HG02852 (cell line): Measurements from ENCODE around the gene TMPRSS11D.

Experiments
- ATAC-seq: cut with Tn5 transposase; IDR thresholded peaks from one replicate; pipeline ENCODE4 v1.9.1; 2021; ENCODE audit warnings: mild to moderate bottlenecking, moderate library complexity; ENCODE audit not compliant: unreplicated experiment

TMPRSS11D gene

GRCh38 chr4:67883902-67884301 is at the start of gene TMPRSS11D:
Gene TMPRSS11D, minus strand, starts transcription at chr4:67884002. Its CDS starts 69 bp downstream, at chr4:67883933.
- ATAC-seq, result no peak

DNA sequence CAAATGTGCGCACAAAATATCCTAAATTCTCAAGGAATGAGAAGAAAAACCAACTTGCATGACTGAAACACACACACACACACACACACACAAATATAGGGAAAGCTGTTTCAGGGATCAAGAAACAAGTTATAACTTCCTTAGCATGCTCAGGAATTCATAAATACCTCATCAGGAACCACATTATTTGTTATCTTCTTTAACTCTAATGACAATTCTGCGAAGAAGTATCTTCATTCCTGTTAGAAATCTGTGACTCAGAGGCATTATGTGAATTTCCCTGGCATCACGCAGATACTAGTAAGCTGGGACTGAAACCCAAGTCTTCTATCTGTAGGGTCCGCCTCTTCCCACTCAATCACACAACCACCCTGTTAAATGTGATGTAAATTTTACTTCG is 49.2 kb upstream of the TMPRSS11D start:
- no peak for ATAC-seq

DNA sequence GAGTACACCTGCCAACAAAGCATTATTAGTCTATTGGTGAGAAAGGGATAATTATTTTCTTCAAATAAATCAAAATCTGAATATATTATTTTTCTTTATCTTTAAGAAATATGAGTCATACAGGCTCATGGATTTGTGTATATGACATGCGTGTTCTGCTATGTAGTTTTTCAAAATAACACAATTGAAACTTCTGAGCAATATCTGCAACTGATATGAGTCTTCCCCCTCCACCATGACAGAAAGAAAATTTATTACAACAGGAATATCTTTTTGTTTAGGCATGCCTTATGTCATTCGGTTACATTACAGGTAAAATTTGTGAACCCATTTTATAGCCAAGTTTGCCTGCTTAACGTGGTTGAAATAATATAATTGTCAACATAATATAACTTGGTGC is 47.5 kb upstream of the TMPRSS11D start:
- no peak for ATAC-seq

GRCh38 chr4:67929426-67929825 is 45.6 kb upstream of the TMPRSS11D start:
- no peak for ATAC-seq

GRCh38 chr4:67928546-67928945 is 44.7 kb upstream of the TMPRSS11D start:
- ATAC-seq, result no peak

GRCh38 chr4:67927251-67927650 is 43.4 kb upstream of the TMPRSS11D start:
- ATAC-seq, result no peak

GRCh38 chr4:67926485-67926884 is 42.7 kb upstream of the TMPRSS11D start:
- no peak for ATAC-seq

DNA sequence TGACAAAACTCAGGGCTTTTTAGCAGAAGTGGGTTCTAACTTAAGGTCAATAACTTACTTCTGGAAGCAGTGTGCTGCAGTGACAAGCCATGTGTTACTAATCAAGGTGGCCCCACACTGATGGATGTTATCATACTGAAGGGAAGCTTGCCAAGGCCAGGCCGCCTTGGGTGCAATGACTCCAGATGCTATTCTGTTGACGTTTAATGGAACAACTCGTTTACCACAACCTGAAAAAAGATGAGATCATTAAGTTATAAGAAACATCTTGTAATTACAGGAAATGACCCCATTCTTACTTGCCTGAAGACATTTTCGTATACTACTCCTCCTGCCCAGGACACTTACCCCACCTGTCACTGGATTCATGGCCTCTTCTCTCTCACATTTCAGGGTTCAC is 38.9 kb upstream of the TMPRSS11D start:
- no peak for ATAC-seq

- ATAC-seq, result peak; percentile 52
Measured at GRCh38 chr4:67918428-67918827, 34.6 kb upstream of the TMPRSS11D start.

GRCh38 chr4:67915400-67915966 is 31.7 kb upstream of the TMPRSS11D start:
- ATAC-seq, result no peak

- ATAC-seq, result no peak
Measured at GRCh38 chr4:67912080-67912479, 28.3 kb upstream of the TMPRSS11D start.

DNA sequence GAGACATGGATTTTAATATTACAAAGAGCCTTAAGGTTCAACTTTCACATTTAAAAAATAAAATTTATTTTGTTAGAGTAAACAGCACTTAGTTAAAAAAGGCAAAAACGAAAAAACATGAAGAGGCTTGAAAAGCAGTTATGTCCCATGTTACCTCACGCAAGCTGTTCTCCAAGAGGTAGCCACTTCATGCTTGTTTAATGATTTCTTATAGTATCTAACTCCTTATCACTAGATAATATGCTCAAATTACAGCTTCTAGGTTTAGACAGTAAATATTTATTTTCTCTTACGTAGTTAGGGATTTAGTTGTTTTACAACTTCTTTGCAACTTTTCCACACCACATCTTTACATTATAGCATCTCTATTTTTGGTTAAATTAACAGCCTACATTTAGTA is 27.8 kb upstream of the TMPRSS11D start:
- ATAC-seq, result no peak

GRCh38 chr4:67911141-67911540 is 27.3 kb upstream of the TMPRSS11D start:
- ATAC-seq, result no peak

DNA sequence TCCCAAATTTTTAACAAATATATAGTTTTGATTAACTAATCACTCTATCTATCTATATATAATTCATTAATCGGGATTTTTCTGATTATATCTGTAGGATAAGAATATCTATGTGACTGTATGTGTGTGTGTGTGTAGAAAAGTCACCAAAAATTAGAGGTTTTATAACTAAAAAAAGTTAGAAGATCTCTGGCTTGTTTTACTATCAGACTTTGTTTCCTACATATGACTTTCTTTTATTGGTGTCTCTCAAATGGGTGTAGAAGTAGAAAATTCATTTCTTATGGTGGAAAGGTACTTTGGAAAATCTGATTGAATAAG is 26.7 kb upstream of the TMPRSS11D start:
- no peak for ATAC-seq

DNA sequence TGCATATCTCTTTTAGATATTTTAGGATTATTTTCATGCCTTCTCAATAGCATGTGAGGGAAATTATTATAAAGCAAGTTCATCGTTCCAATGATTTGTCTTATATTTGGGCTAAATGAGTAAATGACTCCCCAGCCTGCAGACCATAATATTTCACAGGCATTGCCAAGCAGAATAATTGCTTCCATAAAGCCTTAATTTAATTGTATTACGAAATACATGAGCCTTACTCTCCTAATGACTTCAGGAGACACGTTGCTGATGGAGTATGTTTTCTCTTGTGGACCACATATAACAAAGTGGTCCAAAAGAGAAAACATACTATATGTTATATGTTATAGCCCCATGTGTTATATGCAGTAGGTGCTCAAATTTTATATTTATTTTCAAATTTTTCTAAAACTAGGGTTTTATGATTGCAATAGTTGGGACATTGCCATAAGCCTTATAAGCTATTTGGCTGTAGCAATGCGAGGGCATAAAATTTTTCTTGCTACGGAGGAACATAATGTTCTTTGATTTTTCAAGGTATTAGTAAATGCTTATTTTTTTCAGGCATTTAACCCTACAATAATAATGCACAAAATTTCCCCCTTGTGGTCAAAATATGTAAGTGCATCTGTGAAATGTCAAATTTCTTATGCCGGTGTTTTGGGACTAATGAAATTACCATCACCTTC is 26.2 kb upstream of the TMPRSS11D start:
- ATAC-seq, result no peak

GRCh38 chr4:67907650-67908049 is 23.8 kb upstream of the TMPRSS11D start:
- ATAC-seq, result no peak

- no peak for ATAC-seq
Measured at GRCh38 chr4:67899096-67899495, 15.3 kb upstream of the TMPRSS11D start.

GRCh38 chr4:67897686-67898085 is 13.9 kb upstream of the TMPRSS11D start:
- ATAC-seq, result no peak

DNA sequence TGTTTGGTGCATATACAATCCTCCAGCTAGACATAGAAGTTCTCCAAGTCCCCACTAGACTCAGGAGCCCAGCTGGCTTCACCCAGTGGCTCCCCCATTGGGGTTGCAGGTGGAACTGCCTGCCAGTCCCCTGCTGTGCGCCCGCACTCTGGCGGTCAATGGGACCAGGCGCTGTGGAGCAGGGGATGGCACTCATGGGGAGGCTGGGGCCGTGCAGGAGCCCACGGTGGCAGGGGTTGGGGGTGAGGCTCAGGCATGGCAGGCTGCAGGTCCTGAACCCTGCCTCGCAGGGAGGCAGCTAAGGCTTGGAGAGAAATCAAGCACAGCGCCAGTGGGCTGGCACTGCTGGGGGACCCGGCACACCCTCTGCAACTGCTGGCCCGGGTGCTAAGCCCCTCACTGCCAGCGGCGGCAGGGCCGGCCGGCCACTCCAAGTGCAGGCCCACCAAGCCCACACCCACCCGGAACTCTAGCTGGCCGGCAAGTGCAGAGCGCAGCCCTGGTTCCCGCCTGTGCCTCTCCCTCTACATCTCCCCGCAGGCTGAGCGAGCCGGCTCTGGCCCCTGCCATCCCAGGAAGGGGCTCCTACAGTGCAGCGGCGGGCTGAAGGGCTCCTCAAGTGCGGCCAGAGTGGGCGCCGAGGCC is 12.7 kb upstream of the TMPRSS11D start:
- no peak for ATAC-seq

- no peak for ATAC-seq
Measured at GRCh38 chr4:67894659-67895058, 10.9 kb upstream of the TMPRSS11D start.

- no peak for ATAC-seq
Measured at GRCh38 chr4:67892905-67893304, 9.1 kb upstream of the TMPRSS11D start.

DNA sequence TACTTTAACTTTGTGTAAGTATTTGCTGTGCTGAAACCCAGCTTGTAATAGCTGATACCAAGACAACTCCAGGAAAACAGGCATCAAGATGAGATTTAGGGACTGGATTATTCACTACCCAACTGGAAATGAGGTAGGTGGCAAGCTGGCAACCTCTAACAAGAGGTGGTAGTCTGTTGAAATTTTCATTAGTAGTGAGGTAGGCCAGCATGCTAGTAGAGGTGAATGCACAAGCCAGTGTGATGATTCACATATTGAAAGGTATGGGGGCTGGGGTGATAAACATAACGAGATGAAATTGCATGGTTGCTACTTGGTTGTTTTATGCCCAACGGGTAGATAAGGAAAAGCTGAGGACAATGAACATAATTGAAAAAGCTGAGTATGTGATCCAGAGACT is 8.5 kb upstream of the TMPRSS11D start:
- no peak for ATAC-seq

DNA sequence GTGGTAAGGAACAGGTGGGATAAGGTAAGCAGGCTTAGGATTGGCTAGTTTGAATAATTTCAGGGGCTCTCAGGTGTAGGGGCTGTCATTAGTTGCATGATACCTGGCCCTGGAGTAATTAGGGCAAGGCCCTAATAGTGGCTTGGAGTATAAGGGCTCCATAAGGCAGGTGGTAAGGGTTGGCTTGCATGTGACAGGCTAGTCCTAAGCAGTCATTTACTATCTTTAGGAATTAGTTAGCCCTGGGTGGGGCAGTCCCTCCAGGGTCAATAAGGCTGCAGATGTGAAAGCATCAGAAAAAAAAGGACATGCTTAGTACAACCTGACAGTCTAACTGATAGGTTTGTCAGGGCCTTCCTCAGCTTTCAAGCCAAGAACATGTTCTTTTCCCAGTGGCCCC is 7.8 kb upstream of the TMPRSS11D start:
- ATAC-seq, result no peak
